HCT116 (cell line): ENCODE results near the gene FLT3LG. TPM values are rescaled to one million over a fixed set of nuclear protein-coding genes. Genes with fewer than 3 reads are reported as not detected.

Experiments used
- ATAC-seq: fragments of 200-7000 bp; cut with Tn5 transposase; 2 replicates; pipeline ENCODE4 v1.9.1; 2020; ENCODE audit warnings: mild to moderate bottlenecking, moderate library complexity
- BruUV-seq: library from RNA; stranded (reverse); fragments of 400-500 nt; replicated peaks from 2 replicates; lab custom pipeline; 2021; lab: Mats Ljungman, UMichigan
- CTCF ChIA-PET: fragments of 300-600 bp; sonication (Branson Sonifier 250); formaldehyde crosslinking; loops from one replicate; lab custom pipeline; 2021; ENCODE audit warnings: antibody characterized with exemption; lab: Charles Lee
- POLR2A ChIA-PET: fragments of 300-600, 350-600 bp; sonication (Branson Sonifier 250); formaldehyde crosslinking; loops from one replicate; lab custom pipeline; 2021; ENCODE audit warnings: antibody characterized with exemption; lab: Charles Lee
- RAD21 ChIA-PET, 2 experiments: fragments of 300-600 bp; sonication (Branson Sonifier 250); formaldehyde crosslinking; loops; one replicate each; lab custom pipeline; 2023; ENCODE audit warnings: low total read pairs in 2 of 2; ENCODE audit not compliant: uncharacterized antibody in 2 of 2, unreplicated experiment in 2 of 2, low non-redundant PET in 1 of 2; lab: Charles Lee
- DNase-seq: peaks from one replicate; pipeline ENCODE4 v3.0.0-alpha.2; 2010; ENCODE audit warnings: low read depth, low spot score
- H2AFZ ChIP-seq: fragments of 200-600 bp; shearing (Covaris generic), sonication (generic); 2 replicates; pipeline ENCODE4 v1.6.1; 2017; ENCODE audit warnings: low read depth, mixed run types, mixed read lengths, antibody characterized with exemption, low read length; ENCODE audit not compliant: poor library complexity, severe bottlenecking
- H3K27ac ChIP-seq: 2 replicates; pipeline ENCODE4 v1.5.1; 2012; ENCODE audit warnings: low read depth, low read length
- H3K27me3 ChIP-seq: fragments of 200-600 bp; sonication (generic); 2 replicates; pipeline ENCODE4 v1.6.1; 2016; ENCODE audit warnings: mixed run types, low read length, mixed read lengths; ENCODE audit not compliant: insufficient read depth
- H3K36me3 ChIP-seq, 2 experiments: fragments of 200-500 bp in 1 of 2; fragments of 200-600 bp in 1 of 2; sonication (Bioruptor generic) in 1 of 2; sonication (generic) in 1 of 2; 2 replicates each; pipeline versions ENCODE4 v1.5.1 to v1.6.1; 2014 to 2016; ENCODE audit warnings: low read length in 2 of 2, inconsistent platforms in 1 of 2, mixed read lengths in 1 of 2, mixed run types in 1 of 2; ENCODE audit not compliant: insufficient read depth in 2 of 2, control insufficient read depth in 1 of 2
- H3K4me1 ChIP-seq, 2 experiments: fragments of 200-600 bp in 1 of 2; sonication (generic) in 1 of 2; 2 replicates each; pipeline versions ENCODE4 v1.5.1 to v1.6.1; 2012 to 2017; ENCODE audit warnings: low read length in 2 of 2, inconsistent platforms in 1 of 2, mild to moderate bottlenecking in 1 of 2, mixed read lengths in 1 of 2, mixed run types in 1 of 2, moderate library complexity in 1 of 2; ENCODE audit not compliant: insufficient read depth in 2 of 2, control insufficient read depth in 1 of 2
- H3K4me2 ChIP-seq: fragments of 200-600 bp; sonication (generic); 2 replicates; pipeline ENCODE4 v1.6.1; 2017; ENCODE audit warnings: mixed run types, low read length, mixed read lengths
- H3K4me3 ChIP-seq, 2 experiments: fragments of 200-600 bp in 1 of 2; sonication (generic) in 1 of 2; replicated peaks in 1 of 2; 2 replicates each; pipeline ENCODE4 v1.5.1; 2011 to 2016; ENCODE audit warnings: low read length in 2 of 2, control low read depth in 1 of 2, low read depth in 1 of 2, mild to moderate bottlenecking in 1 of 2, mixed read lengths in 1 of 2, mixed run types in 1 of 2
- H3K79me2 ChIP-seq: fragments of 200-600 bp; sonication (generic); 2 replicates; pipeline ENCODE4 v1.6.1; 2017; ENCODE audit warnings: mild to moderate bottlenecking, mixed run types, low read length, moderate library complexity, mixed read lengths; ENCODE audit not compliant: insufficient read depth
- H3K9ac ChIP-seq: fragments of 200-600 bp; sonication (generic); 2 replicates; pipeline ENCODE4 v1.6.1; 2016; ENCODE audit warnings: low read length, mixed read lengths
- H3K9me2 ChIP-seq: fragments of 200-600 bp; sonication (generic), shearing (Covaris generic); 2 replicates; pipeline ENCODE4 v1.6.1; 2017; ENCODE audit warnings: mixed run types, mild to moderate bottlenecking, moderate library complexity; ENCODE audit not compliant: insufficient read depth
- H3K9me3 ChIP-seq, 2 experiments: fragments of 200-500 bp in 1 of 2; fragments of 200-600 bp in 1 of 2; sonication (Bioruptor generic) in 1 of 2; sonication (generic) in 1 of 2; 2 replicates each; pipeline ENCODE4 v1.6.1; 2014 to 2017; ENCODE audit warnings: low read length in 2 of 2, mixed read lengths in 2 of 2, inconsistent platforms in 1 of 2, low read depth in 1 of 2, mild to moderate bottlenecking in 1 of 2, mixed run types in 1 of 2, moderate library complexity in 1 of 2; ENCODE audit not compliant: control insufficient read depth in 1 of 2, insufficient read depth in 1 of 2
- H4K20me1 ChIP-seq: fragments of 200-600 bp; sonication (generic), shearing (Covaris generic); 2 replicates; pipeline ENCODE4 v1.6.1; 2017; ENCODE audit warnings: mixed run types, mild to moderate bottlenecking, moderate library complexity; ENCODE audit not compliant: insufficient read depth
- ATF3 ChIP-seq: IDR thresholded peaks from 2 replicates; pipeline ENCODE4 v1.6.1; 2012
- CBX3 ChIP-seq: IDR thresholded peaks from 2 replicates; pipeline ENCODE4 v1.6.1; 2012; ENCODE audit warnings: low read depth
- CTCF ChIP-seq, 3 experiments: fragments of 200-600 bp in 1 of 3; sonication (generic) in 1 of 3; IDR thresholded peaks in 2 of 3; conservative IDR thresholded peaks in 1 of 3; 2 replicates each; pipeline ENCODE4 v1.5.1; 2012 to 2017; ENCODE audit warnings: low read depth in 2 of 3, low read length in 2 of 3, antibody characterized with exemption in 1 of 3, borderline replicate concordance in 1 of 3, control low read depth in 1 of 3, mild to moderate bottlenecking in 1 of 3, mixed read lengths in 1 of 3, mixed run types in 1 of 3, moderate library complexity in 1 of 3; ENCODE audit not compliant: insufficient read depth in 1 of 3
- EGR1 ChIP-seq: IDR thresholded peaks from 2 replicates; pipeline ENCODE4 v1.6.1; 2012; ENCODE audit warnings: low read depth
- ELF1 ChIP-seq: IDR thresholded peaks from 2 replicates; pipeline ENCODE4 v1.6.1; 2012; ENCODE audit warnings: low read depth, borderline replicate concordance
- EZH2 ChIP-seq: fragments of 200-600 bp; sonication (generic); IDR thresholded peaks from 2 replicates; pipeline ENCODE4 v1.6.1; 2017; ENCODE audit warnings: antibody characterized with exemption, mixed run types
- FOSL1 ChIP-seq: IDR thresholded peaks from 2 replicates; pipeline ENCODE4 v1.6.1; 2012; ENCODE audit warnings: low read depth
- JUND ChIP-seq: IDR thresholded peaks from 2 replicates; pipeline ENCODE4 v1.6.1; 2012
- POLR2A ChIP-seq: IDR thresholded peaks from 2 replicates; pipeline ENCODE4 v1.7.0; 2011; ENCODE audit warnings: borderline replicate concordance; ENCODE audit not compliant: insufficient read depth, insufficient read length; ENCODE audit errors: extremely low read depth
- POLR2AphosphoS5 ChIP-seq: IDR thresholded peaks from 2 replicates; pipeline ENCODE4 v1.6.1; 2011; ENCODE audit warnings: mild to moderate bottlenecking, low read depth, low read length, moderate library complexity
- RAD21 ChIP-seq: IDR thresholded peaks from 2 replicates; pipeline ENCODE4 v1.6.1; 2012; ENCODE audit warnings: low read depth, mild to moderate bottlenecking
- REST ChIP-seq: IDR thresholded peaks from 2 replicates; pipeline ENCODE4 v1.6.1; 2012; ENCODE audit warnings: low read depth
- SIN3A ChIP-seq: IDR thresholded peaks from 2 replicates; pipeline ENCODE4 v1.6.1; 2012; ENCODE audit warnings: low read depth
- SP1 ChIP-seq: IDR thresholded peaks from 2 replicates; pipeline ENCODE4 v1.6.1; 2012; ENCODE audit warnings: low read depth
- TCF7L2 ChIP-seq: IDR thresholded peaks from 2 replicates; pipeline ENCODE4 v1.7.0; 2011; ENCODE audit warnings: borderline replicate concordance, inconsistent platforms; ENCODE audit not compliant: insufficient read depth, insufficient read length; ENCODE audit errors: extremely low read depth
- YY1 ChIP-seq: IDR thresholded peaks from 2 replicates; pipeline ENCODE4 v1.6.1; 2011; ENCODE audit warnings: low read length, low read depth, moderate library complexity, mild to moderate bottlenecking; ENCODE audit not compliant: insufficient replicate concordance; ENCODE audit errors: extremely low read depth
- ZFX ChIP-seq: fragments of 450-650 bp; IDR thresholded peaks from 2 replicates; pipeline ENCODE4 v1.6.1; 2017
- ZNF274 ChIP-seq: fragments of 200-500 bp; sonication (Bioruptor generic); IDR thresholded peaks from 2 replicates; pipeline ENCODE4 v1.6.1; 2014; ENCODE audit warnings: mild to moderate bottlenecking, low read depth, low read length, inconsistent platforms
- intact Hi-C: fragments of 100-400 bp; cut with micrococcal nuclease; formaldehyde crosslinking; loops from 2 replicates; pipeline ENCODE4 v1.10.0; 2022
- total RNA-seq: library from RNA; stranded (reverse); gene quantifications from one replicate; pipeline ENCODE4 v1.2.1, GENCODE V29; 2021; ENCODE audit not compliant: unreplicated experiment
- TF ChIP-seq, protein P1 (sequence below): IDR thresholded peaks from 2 replicates; pipeline ENCODE4 v1.6.1; 2012

Gene FLT3LG
- total RNA-seq, 1 experiment from 2014 or later, result 3.8 TPM

- TF ChIP-seq REST (no peak), RAD21 (no peak), CBX3 (no peak), ELF1 (no peak), POLR2A (no peak), POLR2AphosphoS5 (no peak), ZFX (no peak), JUND (no peak), SP1 (no peak), FOSL1 (no peak)
- TF ChIP-seq, protein P1, sequence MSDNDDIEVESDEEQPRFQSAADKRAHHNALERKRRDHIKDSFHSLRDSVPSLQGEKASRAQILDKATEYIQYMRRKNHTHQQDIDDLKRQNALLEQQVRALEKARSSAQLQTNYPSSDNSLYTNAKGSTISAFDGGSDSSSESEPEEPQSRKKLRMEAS, result no peak
Measured at GRCh38 chr19:49530708-49531107, 56.7 kb downstream of the FLT3LG start (continued).

GRCh38 chr19:49533551-49534488, 59.8 kb downstream of the FLT3LG start:
- H3K9me2 ChIP-seq, result no peaks in the 10 kb centered on the region
- CTCF ChIA-PET, result no interaction called here
- no peak overlapping the region for H3K9ac ChIP-seq
- no peaks in the 10 kb centered on the region for H4K20me1 ChIP-seq
- H3K4me2 ChIP-seq, result no peak overlapping the region
- BruUV-seq, result no TSS peak
- H3K27ac ChIP-seq, result no peak overlapping the region
- POLR2A ChIA-PET, result no interaction called here
- ATAC-seq (peak; percentile 68), DNase-seq (no peak)
- intact Hi-C loops, result no loop called here
- no peaks in the 10 kb centered on the region for H3K9me3 ChIP-seq
- no peaks in the 10 kb centered on the region for H3K27me3 ChIP-seq
- no peaks in the 10 kb centered on the region for H3K79me2 ChIP-seq
- RAD21 ChIA-PET, result no interaction called here
- TF ChIP-seq CBX3 (no peak), RAD21 (no peak), EGR1 (no peak), CTCF (IDR thresholded peaks at IDR 0.05 in 2 of 3, conservative IDR thresholded peaks at IDR 0.05 in 1 of 3; ENCODE audit: borderline replicate concordance in 1 of 3, insufficient read depth in 1 of 3, low read depth in 2 of 3, low read length in 2 of 3) (no peak), ATF3 (no peak), SIN3A (no peak), EZH2 (no peak), FOSL1 (no peak), TCF7L2 (no peak), ZNF274 (no peak), YY1 (no peak)
- H3K4me1 ChIP-seq, result peaks cover 0 to 10% of the 10 kb centered on the region in 2 experiments; a peak in 1 of 4 replicates
- no peak overlapping the region for H3K4me3 ChIP-seq
- no peak overlapping the region for H2AFZ ChIP-seq
- no peaks in the 10 kb centered on the region for H3K36me3 ChIP-seq
